HG03575 (cell line): ENCODE results near the gene ARMC2.
A peak's percentile ranks its signal among the peaks of the same experiment; 100 is the strongest.
"Not testable (repeated sequence)": the region's sequence is repeated elsewhere in the genome, so short reads cannot be mapped to it uniquely, and the experiment has no call there.

Experiments used
- ATAC-seq: cut with Tn5 transposase; IDR thresholded peaks from one replicate; pipeline ENCODE4 v1.9.1; 2021; ENCODE audit not compliant: unreplicated experiment, insufficient number of reproducible peaks, low FRiP score; ENCODE audit errors: extremely low read depth

Gene ARMC2

GRCh38 chr6:108848116-108848868 lies at the start of gene ARMC2:
TSS of gene ARMC2 (plus strand) at chr6:108848422. CDS start at chr6:108854268, 5,846 bp downstream.
- no peak for ATAC-seq

- no peak for ATAC-seq
Measured at GRCh38 chr6:108798670-108799353, 49.4 kb upstream of the ARMC2 start.

- ATAC-seq: no peak
Measured at GRCh38 chr6:108799354-108799717, 48.9 kb upstream of the ARMC2 start.

- ATAC-seq: no peak
Measured at GRCh38 chr6:108799791-108800190, 48.4 kb upstream of the ARMC2 start.

GRCh38 chr6:108800427-108800864 lies 47.8 kb upstream of the ARMC2 start:
- no peak for ATAC-seq

GRCh38 chr6:108801366-108801765 lies 46.9 kb upstream of the ARMC2 start:
- ATAC-seq: no peak

- no peak for ATAC-seq
Measured at GRCh38 chr6:108803982-108804490, 44.2 kb upstream of the ARMC2 start.

GRCh38 chr6:108804956-108805355 lies 43.3 kb upstream of the ARMC2 start:
- no peak for ATAC-seq

GRCh38 chr6:108805611-108806167 lies 42.5 kb upstream of the ARMC2 start:
- ATAC-seq: peak; percentile 78

GRCh38 chr6:108806171-108806570 lies 42.1 kb upstream of the ARMC2 start:
- no peak for ATAC-seq

GRCh38 chr6:108806665-108807064 lies 41.6 kb upstream of the ARMC2 start:
- no peak for ATAC-seq

GRCh38 chr6:108807928-108808327 lies 40.3 kb upstream of the ARMC2 start:
- ATAC-seq: no peak

- ATAC-seq: no peak
Measured at GRCh38 chr6:108809211-108809610, 39.0 kb upstream of the ARMC2 start.

- ATAC-seq: no peak
Measured at GRCh38 chr6:108810057-108810643, 38.1 kb upstream of the ARMC2 start.

GRCh38 chr6:108811490-108811889 lies 36.7 kb upstream of the ARMC2 start:
- ATAC-seq: no peak

GRCh38 chr6:108813218-108813617 lies 35.0 kb upstream of the ARMC2 start:
- ATAC-seq: not testable (repeated sequence)

GRCh38 chr6:108817276-108817675 lies 30.9 kb upstream of the ARMC2 start:
- ATAC-seq: not testable (repeated sequence)

GRCh38 chr6:108820006-108820405 lies 28.2 kb upstream of the ARMC2 start:
- ATAC-seq: no peak

- no peak for ATAC-seq
Measured at GRCh38 chr6:108822401-108822800, 25.8 kb upstream of the ARMC2 start.

GRCh38 chr6:108825326-108825725 lies 22.9 kb upstream of the ARMC2 start:
- no peak for ATAC-seq
